GM12878 (cell line): ENCODE data around the gene SPIN1. TPM values are rescaled to one million over a fixed set of nuclear protein-coding genes. Genes with fewer than 3 reads are reported as not detected.

Experiments
- ATAC-seq: fragments of 200-7000 bp; cut with Tn5 transposase; 3 replicates; pipeline ENCODE4 v1.9.1; 2020; ENCODE audit warnings: mild to moderate bottlenecking, moderate library complexity
- BruUV-seq: library from RNA; stranded (reverse); fragments of 400-500 nt; replicated peaks from 2 replicates; lab custom pipeline; 2021; lab: Mats Ljungman, UMichigan
- CTCF ChIA-PET: fragments of 300-600 bp; sonication (Branson Sonifier 250); formaldehyde crosslinking; extraction: SDS; loops from one replicate; lab custom pipeline; 2021; ENCODE audit warnings: inconsistent platforms; lab: Yijun Ruan, JAX
- POLR2A ChIA-PET: fragments of 350-600 bp; formaldehyde crosslinking; extraction: SDS; loops from one replicate; lab custom pipeline; 2021; ENCODE audit warnings: inconsistent platforms; lab: Charles Lee
- RAD21 ChIA-PET: fragments of 300-600 bp; sonication (Branson Sonifier 250); formaldehyde crosslinking; loops from one replicate; lab custom pipeline; 2023; ENCODE audit warnings: antibody characterized with exemption; ENCODE audit not compliant: unreplicated experiment; lab: Charles Lee
- SMC1A ChIA-PET: fragments of 300-600 bp; sonication (Branson Sonifier 250); formaldehyde crosslinking; loops from one replicate; lab custom pipeline; 2023; ENCODE audit not compliant: unreplicated experiment, uncharacterized antibody; lab: Charles Lee
- DNase-seq: peaks from one replicate; pipeline ENCODE4 v3.0.0-alpha.2; 2011; ENCODE audit warnings: low read depth, low spot score
- FAIRE-seq: peaks from 3 replicates; lab custom pipeline; 2011; peaks lifted over from hg19 to GRCh38; lab: Jason Lieb, UNC
- H2AFZ ChIP-seq: 2 replicates; pipeline ENCODE4 v1.6.0; 2011; ENCODE audit warnings: low read depth, low read length, control low read depth; ENCODE audit not compliant: control insufficient read depth
- H3K27ac ChIP-seq: 2 replicates; pipeline ENCODE4 v1.5.1; 2011; ENCODE audit warnings: control low read depth; ENCODE audit not compliant: control insufficient read depth, insufficient read depth
- H3K27me3 ChIP-seq, 2 experiments: replicated peaks in 1 of 2; 2 replicates each; pipeline versions ENCODE4 v1.6.0 to v1.6.1; 2011; ENCODE audit warnings: low read length in 1 of 2; ENCODE audit not compliant: control insufficient read depth in 2 of 2, insufficient read depth in 2 of 2
- H3K36me3 ChIP-seq, 2 experiments: 2 replicates each; pipeline ENCODE4 v1.5.1; 2011; ENCODE audit warnings: low read length in 1 of 2; ENCODE audit not compliant: control insufficient read depth in 2 of 2, insufficient read depth in 2 of 2
- H3K4me1 ChIP-seq: 2 replicates; pipeline ENCODE4 v1.6.1; 2011; ENCODE audit warnings: mild to moderate bottlenecking, low read length, moderate library complexity, mixed read lengths; ENCODE audit not compliant: control insufficient read depth, insufficient read depth
- H3K4me2 ChIP-seq: 2 replicates; pipeline ENCODE4 v1.6.0; 2011; ENCODE audit warnings: control low read depth; ENCODE audit not compliant: control insufficient read depth, insufficient read depth
- H3K4me3 ChIP-seq: fragments of 200-600 bp; sonication (generic); 2 replicates; pipeline ENCODE4 v1.5.1; 2016
- H3K79me2 ChIP-seq: 2 replicates; pipeline ENCODE4 v1.6.0; 2011; ENCODE audit warnings: low read length; ENCODE audit not compliant: control insufficient read depth, insufficient read depth
- H3K9ac ChIP-seq: 2 replicates; pipeline ENCODE4 v1.8.0; 2011; ENCODE audit warnings: low read length, control low read depth, mixed read lengths; ENCODE audit not compliant: control insufficient read depth, insufficient read depth
- H3K9me3 ChIP-seq: replicated peaks from 3 replicates; pipeline ENCODE4 v1.5.1; 2011; ENCODE audit warnings: mild to moderate bottlenecking, low read length; ENCODE audit not compliant: control insufficient read depth, insufficient read depth
- H4K20me1 ChIP-seq: 2 replicates; pipeline ENCODE4 v1.6.0; 2011; ENCODE audit not compliant: control insufficient read depth, insufficient read depth
- ATF3 ChIP-seq: IDR thresholded peaks from 2 replicates; pipeline ENCODE4 v1.6.1; 2011; ENCODE audit warnings: low read depth, mild to moderate bottlenecking, low read length, moderate library complexity, borderline replicate concordance; ENCODE audit errors: extremely low read depth
- EED ChIP-seq: sonication (generic); IDR thresholded peaks from 2 replicates; pipeline ENCODE4 v1.6.1; 2016; ENCODE audit warnings: antibody characterized with exemption, low read depth
- EP300 ChIP-seq, 2 experiments: fragments of 150-350 bp in 1 of 2; IDR thresholded peaks; 2 replicates each; pipeline ENCODE4 v1.6.1; 2011 to 2012; ENCODE audit warnings: low read depth in 2 of 2, low read length in 2 of 2, borderline replicate concordance in 1 of 2, improper control_type of control experiment in 1 of 2, inconsistent platforms in 1 of 2; ENCODE audit not compliant: control insufficient read depth in 1 of 2
- ESRRA ChIP-seq: IDR thresholded peaks from 2 replicates; pipeline ENCODE4 v1.6.1; 2012; ENCODE audit warnings: mild to moderate bottlenecking, low read length, improper control_type of control experiment
- MLLT1 ChIP-seq: fragments of 450-650 bp; IDR thresholded peaks from 2 replicates; pipeline ENCODE4 v1.6.1; 2016; ENCODE audit warnings: mild to moderate bottlenecking
- POU2F2 ChIP-seq: IDR thresholded peaks from 3 replicates; pipeline ENCODE4 v1.6.1; 2011; ENCODE audit warnings: low read depth, mild to moderate bottlenecking, low read length, borderline replicate concordance
- TAF1 ChIP-seq: IDR thresholded peaks from 2 replicates; pipeline ENCODE4 v1.6.1; 2011; ENCODE audit warnings: mild to moderate bottlenecking, low read depth, low read length, borderline replicate concordance
- TCF3 ChIP-seq: IDR thresholded peaks from 2 replicates; pipeline ENCODE4 v1.6.1; 2012; ENCODE audit warnings: low read depth, mild to moderate bottlenecking, low read length, borderline replicate concordance; ENCODE audit not compliant: insufficient read depth
- ZBTB11 ChIP-seq: fragments of 450-650 bp; formaldehyde crosslinking; IDR thresholded peaks from 2 replicates; pipeline ENCODE4 v1.5.0; 2022; ENCODE audit warnings: mild to moderate bottlenecking, missing genetic modification characterization
- ZNF217 ChIP-seq: fragments of 450-650 bp; IDR thresholded peaks from 2 replicates; pipeline ENCODE4 v1.6.1; 2017; ENCODE audit warnings: antibody characterized with exemption, mild to moderate bottlenecking
- ZNF592 ChIP-seq: fragments of 450-650 bp; IDR thresholded peaks from 2 replicates; pipeline ENCODE4 v1.6.1; 2017; ENCODE audit warnings: mild to moderate bottlenecking, moderate library complexity
- WGBS: methylation state at CpG from one replicate; pipeline ENCODE4 v1.1.6; 2016; ENCODE audit warnings: low lambda C conversion rate; ENCODE audit not compliant: insufficient replicate concordance, insufficient coverage; ENCODE audit errors: missing lambda C conversion rate; 5-methylcytosine and 5-hydroxymethylcytosine counted together
- in situ Hi-C: fragments of 300-500 bp; cut with MboI; formaldehyde crosslinking; loops from 9 replicates; pipeline ENCODE4 v1.14.3; 2018; ENCODE audit warnings: mixed read lengths
- intact Hi-C: fragments of 100-400 bp; cut with micrococcal nuclease; formaldehyde crosslinking; loops from one replicate; pipeline ENCODE4 v1.14.2; 2022; ENCODE audit not compliant: unreplicated experiment
- polyA plus RNA-seq, 11 experiments: library from polyadenylated mRNA; depleted of rRNA in 4 of 11; unstranded in 6 of 11; stranded (reverse) in 5 of 11; fragments of >200 nt; fragmentation: Nextera tagmentation in 4 of 11; fragmentation: Illumina TruSeq in 1 of 11; extraction: Ambion mirVana in 4 of 11; extraction: Trizol in 1 of 11; gene quantifications; 1 replicate in 1 of 11; 2 replicates in 10 of 11; pipeline versions ENCODE4 v1.2.1 to v1.2.3, GENCODE V29; 2011 to 2016; ENCODE audit warnings: inconsistent platforms in 2 of 11, missing spikeins in 2 of 11, low read depth in 1 of 11
- total RNA-seq, 4 experiments: library from RNA; depleted of rRNA in 3 of 4; stranded (reverse); fragments of >200 nt in 3 of 4; fragmentation: Illumina TruSeq in 1 of 4; extraction: Trizol in 1 of 4; gene quantifications; 2 replicates each; pipeline versions ENCODE4 v1.2.1 to v1.2.3, GENCODE V29; 2013 to 2021

SPIN1 gene
- total and polyA plus RNA-seq, 10 of the 15 experiments (the other 5 are each of a cell fraction or from before 2014, with no cell fraction given) = 6.6 to 30.3 (median 17.1) TPM

- intact Hi-C loops = loop anchor here (10.0 kb wide), 1 partner anchor 617 kb away; no protein-coding TSS in a partner anchor
- ChIA-PET SMC1A (interaction anchor here (0.9 kb wide), 1 partner anchor 13 kb away, joined by 3 read pairs; no protein-coding TSS in a partner anchor), CTCF (no interaction called here), POLR2A (no interaction called here), RAD21 (no interaction called here)
- H3K4me3 ChIP-seq = no peak overlapping the region
- H3K9ac ChIP-seq = no peak overlapping the region
- H3K4me2 ChIP-seq = no peak overlapping the region
- H4K20me1 ChIP-seq = no peaks in the 10 kb centered on the region
- DNase-seq = no peak
- 97% methylated on average over 15 of the region's 15 CpGs for WGBS
- no peaks in the 10 kb centered on the region for H3K79me2 ChIP-seq
- no peaks in the 10 kb centered on the region for H3K9me3 ChIP-seq
- TF ChIP-seq ZNF217 (no peak), ATF3 (no peak), EP300 (IDR thresholded peaks at IDR 0.05; ENCODE audit: borderline replicate concordance in 1 of 2, control insufficient read depth in 1 of 2, low read depth in 2 of 2, low read length in 2 of 2) (no peak), ESRRA (no peak), MLLT1 (no peak), TAF1 (no peak), ZNF592 (no peak), POU2F2 (no peak), EED (no peak), TCF3 (no peak), ZBTB11 (CRISPR knock-in tag) (no peak)
- no peak overlapping the region for H3K27ac ChIP-seq
- in situ Hi-C loops = no loop called here
- H2AFZ ChIP-seq = no peak overlapping the region
- FAIRE-seq = no peak
- H3K36me3 ChIP-seq = peaks cover 0 to 5% of the 10 kb centered on the region in 2 experiments; a peak in 1 of 4 replicates
- no peaks in the 10 kb centered on the region for H3K4me1 ChIP-seq
- BruUV-seq = no TSS peak
- ATAC-seq = no peak
- no peaks in the 10 kb centered on the region for H3K27me3 ChIP-seq
Measured at GRCh38 chr9:88441301-88442007, 53.2 kb downstream of the SPIN1 start.
